ENCODE data around the gene CAMK1D. TPM values are rescaled to one million over a fixed set of nuclear protein-coding genes. Genes with fewer than 3 reads are reported as not detected.

The CAMK1D gene
- polyA plus RNA-seq, 1 of the 3 experiments (the other 2 are of a cell fraction) = 4.1 TPM

GRCh38 chr10:12823328-12823727 lies 474.0 kb downstream of the CAMK1D start (continued):
- TF ChIP-seq USF2 (IDR thresholded peaks at IDR 0.05; ENCODE audit: borderline replicate concordance, low read depth, low read length) (no peak), JUND (IDR thresholded peaks at IDR 0.05) (no peak), SIN3A (IDR thresholded peaks at IDR 0.05; ENCODE audit: borderline replicate concordance, low read depth, low read length) (no peak), ZBTB33 (IDR thresholded peaks at IDR 0.05; ENCODE audit: borderline replicate concordance, low read depth) (no peak)

- Histone ChIP-seq H4K20me1 (ENCODE audit: insufficient read depth) (no peaks in the 10 kb centered on the region), H2AFZ (ENCODE audit: low read depth) (no peak overlapping the region), H3K79me2 (ENCODE audit: insufficient read depth) (no peaks in the 10 kb centered on the region), H3K4me2 (no peak overlapping the region), H3K9me3 (no peaks in the 10 kb centered on the region), H3K4me1 (ENCODE audit: control insufficient read depth in 1 of 2, insufficient read depth in 2 of 2, low read depth in 1 of 2, low read length in 1 of 2) (peaks cover 0 to 11% of the 10 kb centered on the region in 2 experiments; a peak in 1 of 4 replicates), H3K9me2 (no peaks in the 10 kb centered on the region), H3K4me3 (ENCODE audit: low read depth in 2 of 2, low read length in 1 of 2) (no peak overlapping the region), H3K27me3 (ENCODE audit: insufficient read depth) (no peaks in the 10 kb centered on the region), H3K36me3 (replicated peaks in 1 of 2; ENCODE audit: control insufficient read depth in 1 of 2, insufficient read depth in 2 of 2, low read length in 1 of 2) (no peaks in the 10 kb centered on the region), H3F3A (replicated peaks; ENCODE audit: insufficient read depth) (no peaks in the 10 kb centered on the region), H3K27ac (ENCODE audit: low read depth in 2 of 2, low read length in 1 of 2) (no peak overlapping the region), H3K9ac (no peak overlapping the region)
- ChIA-PET POLR2A (no interaction called here), CTCF (interaction anchor here (1.6 to 2.0 kb wide), 2 partner anchors 10 to 274 kb away, joined by 3 to 5 read pairs; partner anchors contain the start of gene OPTN)
- WGBS (ENCODE audit: low lambda C conversion rate) = 93% methylated on average over 12 of the region's 12 CpGs
- DNase-seq = no peak
- TF ChIP-seq GABPA (IDR thresholded peaks at IDR 0.05; ENCODE audit: low read depth) = no peak
- TF ChIP-seq ZBTB33 (IDR thresholded peaks at IDR 0.05; ENCODE audit: borderline replicate concordance, low read depth) = no peak
Measured at GRCh38 chr10:12825260-12825849, 476.0 kb downstream of the CAMK1D start.

- CTCF ChIA-PET = no interaction called here
- H3F3A ChIP-seq (replicated peaks; ENCODE audit: insufficient read depth) = no peaks in the 10 kb centered on the region
- H3K4me1 ChIP-seq (ENCODE audit: control insufficient read depth in 1 of 2, insufficient read depth in 2 of 2, low read depth in 1 of 2, low read length in 1 of 2) = peaks cover 0 to 11% of the 10 kb centered on the region in 2 experiments; a peak in 1 of 4 replicates
- no peaks in the 10 kb centered on the region for H4K20me1 ChIP-seq (ENCODE audit: insufficient read depth)
- no peak overlapping the region for H3K9ac ChIP-seq
- no peak overlapping the region for H2AFZ ChIP-seq (ENCODE audit: low read depth)
- H3K9me2 ChIP-seq = no peaks in the 10 kb centered on the region
- POLR2A ChIA-PET = no interaction called here
- DNase-seq = no peak
- WGBS (ENCODE audit: low lambda C conversion rate) = 86% methylated on average over 6 of the region's 6 CpGs
- H3K27ac ChIP-seq (ENCODE audit: low read depth in 2 of 2, low read length in 1 of 2) = no peak overlapping the region
- H3K36me3 ChIP-seq (replicated peaks in 1 of 2; ENCODE audit: control insufficient read depth in 1 of 2, insufficient read depth in 2 of 2, low read length in 1 of 2) = no peaks in the 10 kb centered on the region
- no peaks in the 10 kb centered on the region for H3K9me3 ChIP-seq
- H3K4me2 ChIP-seq = no peak overlapping the region
- no peak for TF ChIP-seq ELF1 (IDR thresholded peaks at IDR 0.05)
- no peak for TF ChIP-seq EZH2phosphoT487 (IDR thresholded peaks at IDR 0.05; ENCODE audit: borderline replicate concordance, low read depth)
- no peak for TF ChIP-seq FOXJ3 (CRISPR knock-in tag; IDR thresholded peaks at IDR 0.05)
- TF ChIP-seq YY1 (IDR thresholded peaks at IDR 0.05; ENCODE audit: low read depth) = no peak
- no peak for TF ChIP-seq FOSL2 (IDR thresholded peaks at IDR 0.05; ENCODE audit: borderline replicate concordance, low read depth)
- TF ChIP-seq GATA2 (CRISPR knock-in tag; IDR thresholded peaks at IDR 0.05) = no peak
- TF ChIP-seq SIN3A (IDR thresholded peaks at IDR 0.05; ENCODE audit: borderline replicate concordance, low read depth, low read length) = no peak
- TF ChIP-seq CHD2 (IDR thresholded peaks at IDR 0.05; ENCODE audit: low read length, partially characterized antibody) = no peak
- TF ChIP-seq GABPA (IDR thresholded peaks at IDR 0.05; ENCODE audit: low read depth) = no peak
- TF ChIP-seq CTCF (IDR thresholded peaks at IDR 0.05) = no peak
- TF ChIP-seq NFIC (IDR thresholded peaks at IDR 0.05; ENCODE audit: borderline replicate concordance) = no peak
- no peak for TF ChIP-seq RAD21 (IDR thresholded peaks at IDR 0.05; ENCODE audit: low read length)
- H3K79me2 ChIP-seq (ENCODE audit: insufficient read depth) = no peaks in the 10 kb centered on the region
- H3K27me3 ChIP-seq (ENCODE audit: insufficient read depth) = no peaks in the 10 kb centered on the region
- H3K4me3 ChIP-seq (ENCODE audit: low read depth in 2 of 2, low read length in 1 of 2) = no peak overlapping the region
Measured at GRCh38 chr10:12826800-12827372, 477.5 kb downstream of the CAMK1D start.

Data from SK-N-SH (cell line).